K562 (cell line): ENCODE measurements around the gene VWDE.

Source experiments
- CHD1 ChIP-seq: fragments of 200-600 bp; sonication (generic); IDR thresholded peaks from one replicate; pipeline ENCODE4 v1.6.1; 2012; ENCODE audit warnings: mild to moderate bottlenecking, moderate library complexity, low read length, inconsistent platforms
- EZH2 ChIP-seq: IDR thresholded peaks from 2 replicates; pipeline ENCODE4 v1.6.1; 2012; ENCODE audit warnings: low read depth, mild to moderate bottlenecking, inconsistent platforms, low read length, borderline replicate concordance
- FOXM1 ChIP-seq, 2 experiments: fragments of 450-650 bp in 1 of 2; sonication (generic) in 1 of 2; formaldehyde crosslinking in 1 of 2; IDR thresholded peaks; 2 replicates each; pipeline versions ENCODE4 v1.6.1 to v1.9.0; 2017 to 2022; ENCODE audit warnings: low read depth in 2 of 2, mild to moderate bottlenecking in 2 of 2, missing genetic modification reagents in 1 of 2, moderate library complexity in 1 of 2
- POLR2AphosphoS5 ChIP-seq: IDR thresholded peaks from 2 replicates; pipeline ENCODE4 v1.6.1; 2011; ENCODE audit warnings: mild to moderate bottlenecking, low read depth, low read length, moderate library complexity; ENCODE audit not compliant: control insufficient read depth, insufficient read depth
- ZBTB1 ChIP-seq: sonication (generic); formaldehyde crosslinking; IDR thresholded peaks from 2 replicates; pipeline ENCODE4 v1.8.1; 2023; ENCODE audit warnings: missing genetic modification reagents, low read depth, mild to moderate bottlenecking, borderline replicate concordance
- ZNF561 ChIP-seq: fragments of 450-650 bp; formaldehyde crosslinking; conservative IDR thresholded peaks from 2 replicates; pipeline ENCODE4 v1.4.0; 2020; ENCODE audit warnings: mild to moderate bottlenecking, moderate library complexity
- TF ChIP-seq, protein P1 (sequence below), 3 experiments: IDR thresholded peaks in 2 of 3; conservative IDR thresholded peaks in 1 of 3; 2 replicates each; pipeline ENCODE4 v1.5.1; 2011 to 2012; ENCODE audit warnings: low read length in 3 of 3, mild to moderate bottlenecking in 3 of 3, control low read depth in 2 of 3, improper control_type of control experiment in 1 of 3, inconsistent platforms in 1 of 3, low read depth in 1 of 3, mixed read lengths in 1 of 3, moderate library complexity in 1 of 3; ENCODE audit not compliant: insufficient read depth in 2 of 3
- TF ChIP-seq, protein P2 (sequence below): conservative IDR thresholded peaks from 2 replicates; pipeline ENCODE4 v1.6.1; 2011; ENCODE audit warnings: low read depth, mild to moderate bottlenecking, low read length; ENCODE audit not compliant: control insufficient read depth

DNA sequence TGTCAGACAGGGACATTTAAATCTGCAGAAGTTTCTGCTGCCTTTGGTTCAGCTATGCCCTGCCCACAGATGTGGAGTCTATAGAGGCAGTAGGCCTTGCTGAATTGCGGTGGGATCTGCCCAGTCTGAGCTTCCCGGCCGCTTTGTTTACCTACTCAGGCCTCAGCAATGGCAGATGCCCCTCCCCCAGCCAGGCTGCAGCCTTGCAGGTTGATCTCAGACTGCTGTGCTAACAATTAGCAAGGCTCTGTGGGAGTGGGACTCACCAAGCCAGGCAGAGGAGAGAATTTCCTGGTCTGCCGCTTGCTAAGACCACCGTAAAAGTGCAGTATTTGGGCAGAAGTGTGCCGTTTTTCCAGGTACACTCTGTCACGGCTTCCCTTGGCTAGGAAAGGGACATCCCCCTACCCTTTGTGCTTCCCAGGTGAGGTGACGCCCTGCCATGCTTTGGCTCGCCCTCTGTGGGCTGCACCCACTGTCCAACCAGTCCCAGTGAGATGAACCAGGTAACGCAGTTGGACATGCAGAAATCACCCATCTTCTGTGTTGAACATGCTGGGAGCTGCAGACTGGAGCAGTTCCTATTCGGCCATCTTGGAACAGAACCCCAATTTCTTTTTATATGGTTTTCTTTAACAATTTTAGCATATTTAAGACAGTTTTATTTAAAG lies 28.4 kb upstream of the VWDE start:
- TF ChIP-seq ZBTB1 (no peak), CHD1 (no peak), ZNF561 (CRISPR knock-in tag) (no peak), EZH2 (no peak), FOXM1 (IDR thresholded peaks at IDR 0.05; ENCODE audit: low read depth) (no peak), FOXM1 (CRISPR knock-in tag; IDR thresholded peaks at IDR 0.05; ENCODE audit: low read depth) (no peak), POLR2AphosphoS5 (no peak)
- TF ChIP-seq, protein P1, sequence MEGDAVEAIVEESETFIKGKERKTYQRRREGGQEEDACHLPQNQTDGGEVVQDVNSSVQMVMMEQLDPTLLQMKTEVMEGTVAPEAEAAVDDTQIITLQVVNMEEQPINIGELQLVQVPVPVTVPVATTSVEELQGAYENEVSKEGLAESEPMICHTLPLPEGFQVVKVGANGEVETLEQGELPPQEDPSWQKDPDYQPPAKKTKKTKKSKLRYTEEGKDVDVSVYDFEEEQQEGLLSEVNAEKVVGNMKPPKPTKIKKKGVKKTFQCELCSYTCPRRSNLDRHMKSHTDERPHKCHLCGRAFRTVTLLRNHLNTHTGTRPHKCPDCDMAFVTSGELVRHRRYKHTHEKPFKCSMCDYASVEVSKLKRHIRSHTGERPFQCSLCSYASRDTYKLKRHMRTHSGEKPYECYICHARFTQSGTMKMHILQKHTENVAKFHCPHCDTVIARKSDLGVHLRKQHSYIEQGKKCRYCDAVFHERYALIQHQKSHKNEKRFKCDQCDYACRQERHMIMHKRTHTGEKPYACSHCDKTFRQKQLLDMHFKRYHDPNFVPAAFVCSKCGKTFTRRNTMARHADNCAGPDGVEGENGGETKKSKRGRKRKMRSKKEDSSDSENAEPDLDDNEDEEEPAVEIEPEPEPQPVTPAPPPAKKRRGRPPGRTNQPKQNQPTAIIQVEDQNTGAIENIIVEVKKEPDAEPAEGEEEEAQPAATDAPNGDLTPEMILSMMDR (IDR thresholded peaks at IDR 0.05 in 2 of 3, conservative IDR thresholded peaks at IDR 0.05 in 1 of 3; ENCODE audit: insufficient read depth in 2 of 3, low read depth in 1 of 3, low read length in 3 of 3): no peak
- TF ChIP-seq, protein P2, sequence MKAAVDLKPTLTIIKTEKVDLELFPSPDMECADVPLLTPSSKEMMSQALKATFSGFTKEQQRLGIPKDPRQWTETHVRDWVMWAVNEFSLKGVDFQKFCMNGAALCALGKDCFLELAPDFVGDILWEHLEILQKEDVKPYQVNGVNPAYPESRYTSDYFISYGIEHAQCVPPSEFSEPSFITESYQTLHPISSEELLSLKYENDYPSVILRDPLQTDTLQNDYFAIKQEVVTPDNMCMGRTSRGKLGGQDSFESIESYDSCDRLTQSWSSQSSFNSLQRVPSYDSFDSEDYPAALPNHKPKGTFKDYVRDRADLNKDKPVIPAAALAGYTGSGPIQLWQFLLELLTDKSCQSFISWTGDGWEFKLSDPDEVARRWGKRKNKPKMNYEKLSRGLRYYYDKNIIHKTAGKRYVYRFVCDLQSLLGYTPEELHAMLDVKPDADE: no peak
